Measurements from ENCODE around the gene OR2AK2. TPM values are rescaled to one million over a fixed set of nuclear protein-coding genes. Genes with fewer than 3 reads are reported as not detected.

The OR2AK2 gene, protein sequence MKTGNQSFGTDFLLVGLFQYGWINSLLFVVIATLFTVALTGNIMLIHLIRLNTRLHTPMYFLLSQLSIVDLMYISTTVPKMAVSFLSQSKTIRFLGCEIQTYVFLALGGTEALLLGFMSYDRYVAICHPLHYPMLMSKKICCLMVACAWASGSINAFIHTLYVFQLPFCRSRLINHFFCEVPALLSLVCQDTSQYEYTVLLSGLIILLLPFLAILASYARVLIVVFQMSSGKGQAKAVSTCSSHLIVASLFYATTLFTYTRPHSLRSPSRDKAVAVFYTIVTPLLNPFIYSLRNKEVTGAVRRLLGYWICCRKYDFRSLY
- not detected for total RNA-seq

GRCh38 chr1:247964933-247965332 lies at the start of gene OR2AK2:
TSS of gene OR2AK2 (plus strand) at chr1:247965233. CDS start at chr1:247965377, 144 bp downstream.

DNA sequence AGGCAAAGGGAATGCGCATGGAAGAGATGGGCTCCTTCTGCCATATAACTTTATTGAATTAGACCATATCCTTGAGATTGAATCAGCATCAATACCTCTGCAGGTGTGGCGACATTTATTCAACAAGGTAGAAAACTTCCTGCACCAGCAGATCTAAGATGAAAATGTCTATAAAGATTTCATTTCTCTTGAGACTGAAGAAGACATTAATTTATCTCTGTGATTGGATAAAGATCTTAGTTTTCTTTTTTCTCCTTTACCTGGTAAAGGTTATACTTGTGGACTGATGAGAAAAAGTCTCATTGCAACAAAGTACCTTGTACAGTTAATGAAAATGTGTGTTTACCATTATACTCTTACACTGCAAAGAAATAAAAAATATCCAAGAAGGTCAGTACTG lies 45.1 kb upstream of the OR2AK2 start, which contains the start of gene OR2T8:
OR2T8 (plus strand) TSS at position 301 of the 400 bp plus-strand sequence. CDS start 766 bp downstream, outside the sequence.

DNA sequence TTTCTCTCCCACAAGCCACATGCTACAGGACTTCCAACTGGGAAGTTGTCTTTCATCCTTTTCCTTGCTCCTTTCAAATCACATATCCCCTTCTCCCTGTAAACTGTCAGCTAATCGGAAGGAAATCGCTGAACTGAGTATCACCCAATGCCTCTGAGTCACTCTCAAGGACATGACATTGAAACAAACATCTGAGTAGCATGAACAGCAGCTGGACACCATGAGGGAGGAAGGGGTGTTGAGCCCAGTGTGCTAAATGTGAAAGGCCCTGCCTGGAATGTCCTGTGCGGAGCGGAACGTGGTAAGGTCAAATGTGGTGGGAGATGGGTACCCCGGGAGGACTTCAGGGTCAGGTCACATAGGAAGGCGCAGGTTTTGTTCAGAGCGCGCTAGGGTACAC lies 40.2 kb upstream of the OR2AK2 start, which contains the start of gene OR2AJ1:
OR2AJ1 (plus strand) TSS at position 22 of the 400 bp plus-strand sequence. CDS start 8,880 bp downstream, outside the sequence.

GRCh38 chr1:247948558-247948957 lies 16.5 kb upstream of the OR2AK2 start, which contains the start of gene OR2L8:
TSS of gene OR2L8 (plus strand) at chr1:247948858. CDS start at chr1:247948858, 0 bp downstream.

DNA sequence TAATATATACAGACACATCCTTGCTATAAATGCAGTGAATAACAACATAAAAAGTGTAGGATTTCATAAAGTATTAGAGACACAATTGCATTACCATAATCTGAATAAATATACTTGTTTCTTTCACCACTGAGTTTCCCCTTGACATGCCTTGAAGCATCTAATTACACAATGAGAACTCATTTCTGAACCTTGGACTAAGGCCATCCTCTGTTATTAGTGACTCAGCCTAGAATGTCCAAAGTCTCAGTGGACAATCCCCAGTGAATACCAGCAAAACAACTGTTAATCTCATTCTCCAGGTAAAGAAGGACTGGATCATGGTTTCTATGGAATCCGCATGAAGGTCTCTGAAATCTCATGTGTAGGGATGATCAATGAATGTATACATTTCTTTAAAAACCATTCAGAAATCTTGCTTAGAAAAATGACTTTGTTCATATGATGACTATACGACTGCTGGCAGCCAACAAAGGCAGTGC lies 48.2 kb downstream of the OR2AK2 start, which contains the start of gene OR2L5:
OR2L5 (plus strand) TSS at position 432 of the 482 bp plus-strand sequence. CDS start 8,288 bp downstream, outside the sequence.

Other genes starting within 250 kb of the OR2AK2 start
- not detected for gene OR6F1, start 248.6 kb upstream of the OR2AK2 start, total RNA-seq
- not detected for gene OR14K1, start 226.6 kb upstream of the OR2AK2 start, total RNA-seq
- gene OR14A2, start 217.1 kb upstream of the OR2AK2 start, total RNA-seq = not detected
- gene OR1C1, start 204.7 kb upstream of the OR2AK2 start, total RNA-seq = not detected
- gene OR14A16, start 141.1 kb upstream of the OR2AK2 start, total RNA-seq = not detected
- not detected for gene OR11L1, start 123.3 kb upstream of the OR2AK2 start, total RNA-seq
- under 1 TPM; 0.30 to 0.53 TPM for gene TRIM58, start 108.0 kb upstream of the OR2AK2 start, total RNA-seq
- not detected for gene OR2W3, start 69.6 kb upstream of the OR2AK2 start, total RNA-seq
- gene OR2T8, start 45.0 kb upstream of the OR2AK2 start, total RNA-seq = not detected
- not detected for gene OR2AJ1, start 40.3 kb upstream of the OR2AK2 start, total RNA-seq
- under 1 TPM in 1 of 2 experiments, not detected in 1; 0.30 TPM for gene OR2L8, start 16.4 kb upstream of the OR2AK2 start, total RNA-seq
- not detected for gene OR2L5, start 48.4 kb downstream of the OR2AK2 start, total RNA-seq
- gene OR2L2, start 64.8 kb downstream of the OR2AK2 start, total RNA-seq = under 1 TPM; 0.05 to 0.08 TPM
- gene OR2L3, start 81.6 kb downstream of the OR2AK2 start, total RNA-seq = not detected
- not detected for gene OR2L13, start 130.0 kb downstream of the OR2AK2 start, total RNA-seq
- not detected for gene OR2M5, start 179.9 kb downstream of the OR2AK2 start, total RNA-seq
- gene OR2M2, start 209.6 kb downstream of the OR2AK2 start, total RNA-seq = not detected
- gene OR2M3, start 232.0 kb downstream of the OR2AK2 start, total RNA-seq = not detected

All from activated naive CD4-positive, alpha-beta T cell treated with anti-CD3 and anti-CD28 coated beads, Interleukin-2, amount 10 ng/mL, durations not matched to agents 5 hours and 36 hours (primary cell).